KBM-7 (cell line): ENCODE measurements around the gene TBC1D5.

Experiments used
- DNase-seq: peaks from one replicate; pipeline ENCODE4 v3.0.0-alpha.2; 2015
- in situ Hi-C: fragments of 300-500 bp; cut with MboI; formaldehyde crosslinking; loops from 2 replicates; pipeline ENCODE4 v1.14.3; 2020; ENCODE audit warnings: low sequenced_read_pairs, low pct_unique_long_range_greater_than_20kb, mixed read lengths

The TBC1D5 gene

GRCh38 chr3:17235310-17235709, 507.1 kb downstream of the TBC1D5 start:
- in situ Hi-C loops = no loop called here

GRCh38 chr3:17234382-17234781, 508.0 kb downstream of the TBC1D5 start:
- in situ Hi-C loops = no loop called here

More at GRCh38 chr3:17235310-17235709, 507.1 kb downstream of the TBC1D5 start:
- no peak for DNase-seq

GRCh38 chr3:17233398-17233800, 509.0 kb downstream of the TBC1D5 start:
- in situ Hi-C loops = no loop called here
- peak; percentile 68 for DNase-seq

More at GRCh38 chr3:17234382-17234781, 508.0 kb downstream of the TBC1D5 start:
- DNase-seq = no peak

GRCh38 chr3:17232442-17232841, 510.0 kb downstream of the TBC1D5 start:
- in situ Hi-C loops = no loop called here
- DNase-seq = no peak

- peak; percentile 5 for DNase-seq
- in situ Hi-C loops = no loop called here
Observed at GRCh38 chr3:17231537-17232261, 510.7 kb downstream of the TBC1D5 start.

- in situ Hi-C loops = no loop called here
- no peak for DNase-seq
Observed at GRCh38 chr3:17227472-17227871, 515.0 kb downstream of the TBC1D5 start.

GRCh38 chr3:17221529-17221928, 520.9 kb downstream of the TBC1D5 start:
- in situ Hi-C loops = no loop called here
- no peak for DNase-seq

GRCh38 chr3:17219593-17219992, 522.8 kb downstream of the TBC1D5 start:
- in situ Hi-C loops = no loop called here

GRCh38 chr3:17218587-17218986, 523.8 kb downstream of the TBC1D5 start:
- DNase-seq = no peak
- in situ Hi-C loops = no loop called here

More at GRCh38 chr3:17219593-17219992, 522.8 kb downstream of the TBC1D5 start:
- no peak for DNase-seq

- DNase-seq = no peak
Observed at GRCh38 chr3:17217588-17217987, 524.8 kb downstream of the TBC1D5 start.

GRCh38 chr3:17213102-17213501, 529.3 kb downstream of the TBC1D5 start:
- in situ Hi-C loops = no loop called here
- no peak for DNase-seq

More at GRCh38 chr3:17217588-17217987, 524.8 kb downstream of the TBC1D5 start:
- in situ Hi-C loops = no loop called here

- DNase-seq = no peak
Observed at GRCh38 chr3:17207979-17208378, 534.5 kb downstream of the TBC1D5 start.

GRCh38 chr3:17207019-17207418, 535.4 kb downstream of the TBC1D5 start:
- in situ Hi-C loops = no loop called here
- no peak for DNase-seq

More at GRCh38 chr3:17207979-17208378, 534.5 kb downstream of the TBC1D5 start:
- in situ Hi-C loops = no loop called here

GRCh38 chr3:17204049-17204650, 538.3 kb downstream of the TBC1D5 start:
- DNase-seq = no peak
- in situ Hi-C loops = no loop called here

- in situ Hi-C loops = no loop called here
Observed at GRCh38 chr3:17201538-17201937, 540.9 kb downstream of the TBC1D5 start.

GRCh38 chr3:17195856-17196604, 546.4 kb downstream of the TBC1D5 start:
- in situ Hi-C loops = no loop called here
- DNase-seq = peak; percentile 19

More at GRCh38 chr3:17201538-17201937, 540.9 kb downstream of the TBC1D5 start:
- peak; percentile 52 for DNase-seq

- DNase-seq = no peak
- in situ Hi-C loops = no loop called here
Observed at GRCh38 chr3:17195192-17195611, 547.2 kb downstream of the TBC1D5 start.

- DNase-seq = no peak
- in situ Hi-C loops = no loop called here
Observed at GRCh38 chr3:17194116-17194515, 548.3 kb downstream of the TBC1D5 start.

- DNase-seq = no peak
- in situ Hi-C loops = no loop called here
Observed at GRCh38 chr3:17192995-17193394, 549.4 kb downstream of the TBC1D5 start.
